HL-60/S4 treated with retinoic acid at 250 ng/mL for 4 days and 3 days (cell line): Measurements from ENCODE around the gene NAA25.

Experiments
- in situ Hi-C: fragments of 300-500 bp; cut with MboI; formaldehyde crosslinking; loops from 2 replicates; pipeline ENCODE4 v1.7.0; 2022; ENCODE audit warnings: low sequenced_read_pairs

NAA25 gene

GRCh38 chr12:111981987-111982386, 126.6 kb downstream of the NAA25 start:
- in situ Hi-C loops: no loop called here

DNA sequence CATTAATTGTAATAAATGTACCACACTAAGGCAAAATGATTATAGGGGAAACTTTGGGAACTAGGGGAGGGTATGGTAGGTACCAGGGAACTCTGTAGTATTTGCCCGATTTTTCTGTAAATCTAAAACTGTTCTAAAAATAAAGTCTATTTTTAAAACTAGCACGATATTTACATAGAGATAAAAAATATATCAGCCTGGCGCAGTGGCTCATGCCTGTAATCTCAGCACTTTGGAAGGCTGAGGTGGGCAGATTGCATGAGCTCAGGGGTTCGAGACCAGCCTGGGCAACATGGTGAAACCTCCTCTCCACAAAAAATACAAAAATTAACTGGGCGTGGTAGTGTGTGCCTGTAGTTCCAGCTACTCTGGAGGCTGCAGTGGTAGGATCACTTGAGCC, 128.0 kb downstream of the NAA25 start:
- in situ Hi-C loops: no loop called here

DNA sequence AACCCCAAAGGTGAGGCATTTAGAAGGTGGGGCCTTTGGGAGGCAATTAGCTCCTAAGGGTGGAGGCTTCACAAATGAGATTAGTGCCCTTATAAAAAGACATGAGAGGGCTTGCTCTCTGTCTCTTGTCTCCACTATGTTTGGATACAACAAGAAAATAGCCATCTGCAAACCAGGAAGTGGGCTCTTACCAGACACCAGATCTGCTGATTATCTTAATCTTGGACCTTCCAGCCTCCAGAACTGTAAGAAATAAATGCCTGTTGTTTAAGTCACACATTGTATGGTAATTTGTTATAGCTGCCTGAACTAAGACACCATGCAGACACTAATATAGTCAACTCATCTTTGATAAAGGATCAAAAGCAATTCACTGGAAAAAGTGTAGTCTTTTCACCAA, 130.0 kb downstream of the NAA25 start:
- in situ Hi-C loops: no loop called here

- in situ Hi-C loops: no loop called here
These were observed 131.7 kb downstream of the NAA25 start for GRCh38 chr12:111976860-111977259.
